Psoas muscle (tissue), 8 donors: ENCODE measurements around the gene ACACB. TPM values are rescaled to one million over a fixed set of nuclear protein-coding genes. Genes with fewer than 3 reads are reported as not detected.
A peak's percentile ranks its signal among the peaks of the same experiment; 100 is the strongest.

Experiments used
- ATAC-seq, 4 donors: fragments of 200-7000 bp; cut with Tn5 transposase; one replicate each; pipeline ENCODE4 v1.9.1; 2020; ENCODE audit warnings: moderate library complexity in 3 of 4, mild to moderate bottlenecking in 2 of 4
- DNase-seq, 2 donors: peaks; one replicate each; pipeline ENCODE4 v3.0.0-alpha.2; 2020
- H3K27ac ChIP-seq: fragments of 200-600 bp; one replicate; pipeline ENCODE4 v1.8.0; 2022
- H3K27me3 ChIP-seq, 3 donors: fragments of 200-600 bp in 1 of 3; one replicate each; pipeline versions ENCODE4 v1.6.1 to v1.8.0; 2013 to 2022; ENCODE audit warnings: low read length in 2 of 3, mild to moderate bottlenecking in 2 of 3, moderate library complexity in 1 of 3; ENCODE audit not compliant: insufficient read depth in 3 of 3
- H3K36me3 ChIP-seq, 2 donors: fragments of 200-600 bp in 1 of 2; one replicate each; pipeline versions ENCODE4 v1.6.1 to v1.8.0; 2013 to 2022; ENCODE audit warnings: low read depth in 1 of 2, mild to moderate bottlenecking in 1 of 2, moderate library complexity in 1 of 2; ENCODE audit not compliant: insufficient read depth in 1 of 2
- H3K4me1 ChIP-seq: fragments of 200-600 bp; one replicate; pipeline ENCODE4 v1.8.0; 2022
- H3K4me3 ChIP-seq: fragments of 200-600 bp; one replicate; pipeline ENCODE4 v1.8.0; 2022; ENCODE audit warnings: mild to moderate bottlenecking
- H3K9me3 ChIP-seq: fragments of 200-600 bp; one replicate; pipeline ENCODE4 v1.8.0; 2022
- WGBS, 3 donors: extraction: QIAGEN DNeasy Blood & Tissue Kit; methylation state at CpG; one replicate each; pipeline versions ENCODE4 v1.1.6 to v1.1.7; 2013; 5-methylcytosine and 5-hydroxymethylcytosine counted together
- intact Hi-C, 2 donors: fragments of 100-400 bp; cut with DNase I; formaldehyde crosslinking; loops; one replicate each; pipeline versions ENCODE4 v1.11.0 to v1.14.2; 2022
- polyA plus RNA-seq, 3 donors: library from polyadenylated mRNA; stranded (reverse); fragments of 200-250 nt; gene quantifications; one replicate each; pipeline ENCODE4 v1.2.3, GENCODE V29; 2013
- total RNA-seq, 4 donors: library from RNA; stranded (reverse); fragmentation: NEBNext Ultra II Directional in 2 of 4; extraction: Animal tissue kit (Norgen Biotek cat#: 25700) in 2 of 4; gene quantifications; one replicate each; pipeline versions ENCODE4 v1.2.1 to v1.2.4, GENCODE V29; 2021 to 2023
- TF ChIP-seq, protein P1 (sequence below): fragments of 200-600 bp; IDR thresholded peaks from one replicate; pipeline ENCODE4 v1.8.0; 2022; ENCODE audit warnings: antibody characterized with exemption
- donor health status: healthy with polysubstance abuse.
- donor health status: DM: no; HTN: no; CAD: no; lungs with moderate emphysema.
- donor health status: Bipolar disorder and iron deficiency.
- donor health status: healthy.
- donor health status: DM: yes; HTN: yes; CAD: no.
- donor health status: DM: no; HTN: no; CAD: no.
- donor health status: DM: no; HTN: no; CAD: no.
- donor health status: DM: yes; HTN: yes; CAD: no.

Gene ACACB
- total and polyA plus RNA-seq, 7 donors = 27.0 to 503 (median 246) TPM

DNA sequence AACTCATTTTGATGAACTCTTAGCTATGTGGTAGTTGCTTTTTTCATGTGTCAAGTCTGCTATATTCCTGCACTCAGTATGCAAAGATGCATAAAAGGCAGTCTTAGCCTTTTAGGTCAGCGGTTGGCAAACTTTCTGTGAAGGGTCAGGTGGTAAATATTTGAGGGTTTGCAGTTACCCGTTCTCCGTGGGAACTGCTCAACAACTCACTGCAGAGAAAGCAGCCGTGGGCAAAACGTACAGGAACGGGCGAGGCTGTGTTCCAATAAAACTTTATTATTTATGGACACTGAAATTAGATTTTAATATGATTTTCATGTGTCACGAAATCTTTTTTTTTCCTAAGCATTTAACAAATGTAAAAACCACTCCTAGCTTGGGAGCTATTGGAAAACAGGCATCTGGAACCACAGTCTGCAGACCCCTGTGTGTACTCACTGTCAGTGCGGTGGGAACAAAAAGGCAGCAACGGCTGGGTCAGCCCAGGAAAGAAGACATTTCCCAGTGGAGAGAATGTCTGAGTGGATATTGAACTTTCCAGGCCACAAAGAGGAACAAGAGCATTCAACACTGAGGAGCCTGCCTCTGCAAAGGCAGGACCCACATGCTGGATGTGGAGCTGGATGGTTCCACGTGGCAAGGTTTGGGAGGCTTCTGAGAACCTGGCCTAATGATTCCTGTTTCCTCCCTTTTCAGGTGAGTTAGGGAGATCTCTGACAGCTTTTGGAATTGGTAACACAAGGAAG, 3.5 kb upstream of the ACACB start:
- TF ChIP-seq, protein P1, sequence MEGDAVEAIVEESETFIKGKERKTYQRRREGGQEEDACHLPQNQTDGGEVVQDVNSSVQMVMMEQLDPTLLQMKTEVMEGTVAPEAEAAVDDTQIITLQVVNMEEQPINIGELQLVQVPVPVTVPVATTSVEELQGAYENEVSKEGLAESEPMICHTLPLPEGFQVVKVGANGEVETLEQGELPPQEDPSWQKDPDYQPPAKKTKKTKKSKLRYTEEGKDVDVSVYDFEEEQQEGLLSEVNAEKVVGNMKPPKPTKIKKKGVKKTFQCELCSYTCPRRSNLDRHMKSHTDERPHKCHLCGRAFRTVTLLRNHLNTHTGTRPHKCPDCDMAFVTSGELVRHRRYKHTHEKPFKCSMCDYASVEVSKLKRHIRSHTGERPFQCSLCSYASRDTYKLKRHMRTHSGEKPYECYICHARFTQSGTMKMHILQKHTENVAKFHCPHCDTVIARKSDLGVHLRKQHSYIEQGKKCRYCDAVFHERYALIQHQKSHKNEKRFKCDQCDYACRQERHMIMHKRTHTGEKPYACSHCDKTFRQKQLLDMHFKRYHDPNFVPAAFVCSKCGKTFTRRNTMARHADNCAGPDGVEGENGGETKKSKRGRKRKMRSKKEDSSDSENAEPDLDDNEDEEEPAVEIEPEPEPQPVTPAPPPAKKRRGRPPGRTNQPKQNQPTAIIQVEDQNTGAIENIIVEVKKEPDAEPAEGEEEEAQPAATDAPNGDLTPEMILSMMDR = no peak
- H3K36me3 ChIP-seq = peaks cover 0 to 15% of the 10 kb centered on the region in 2 donors
- DNase-seq (no peak), ATAC-seq (no peak)
- 70 to 80% (median 77%) methylated on average over 11 of the region's 11 CpGs for WGBS, 3 donors
- intact Hi-C loops = loop anchor here (5.0 kb wide), 3 partner anchors 44 to 274 kb away; no protein-coding TSS in a partner anchor
- peak overlapping the region; percentile 97 for H3K27ac ChIP-seq
- no peaks in the 10 kb centered on the region for H3K9me3 ChIP-seq
- H3K4me1 ChIP-seq = peaks cover 34% of the 10 kb centered on the region
- no peak overlapping the region for H3K4me3 ChIP-seq
- H3K27me3 ChIP-seq = no peaks in the 10 kb centered on the region

DNA sequence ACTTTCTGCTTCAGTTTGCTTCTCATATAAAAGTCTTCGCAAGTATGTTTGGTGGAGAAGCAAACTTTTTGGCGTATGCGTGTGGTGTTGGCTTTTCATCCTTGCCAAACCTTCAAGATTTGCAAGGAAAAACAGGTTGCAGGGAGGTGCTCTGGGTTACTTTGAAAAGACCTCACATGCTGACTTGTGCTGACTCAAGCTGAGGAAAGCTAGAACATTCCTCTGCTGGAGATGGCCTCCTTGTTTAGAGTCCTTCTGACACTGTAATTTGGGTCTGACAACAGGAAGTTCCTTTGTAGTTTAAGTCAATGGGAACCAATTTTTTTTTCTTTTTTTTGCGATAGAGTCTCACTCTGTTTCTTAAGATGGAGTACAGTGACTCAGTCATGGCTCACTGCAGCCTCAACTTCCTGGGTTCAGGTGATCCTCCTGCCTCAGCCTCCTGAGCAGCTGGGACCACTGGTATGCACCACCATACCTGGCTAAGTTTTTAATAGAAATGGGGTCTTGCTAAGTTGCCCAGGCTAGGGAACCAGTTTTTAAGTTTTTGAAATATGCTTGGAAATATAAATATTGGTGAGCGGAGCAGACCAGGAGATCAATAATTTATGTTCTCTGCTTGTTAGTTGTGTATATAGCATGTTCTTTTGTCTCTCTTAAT, 2.6 kb upstream of the ACACB start:
- Histone ChIP-seq H3K27ac (peak overlapping the region; percentile 97), H3K36me3 (peaks cover 0 to 6% of the 10 kb centered on the region in 2 donors), H3K4me3 (no peak overlapping the region), H3K9me3 (no peaks in the 10 kb centered on the region), H3K4me1 (peaks cover 34% of the 10 kb centered on the region), H3K27me3 (no peaks in the 10 kb centered on the region)
- no peak for ATAC-seq
- intact Hi-C loops = loop anchor here (5.0 kb wide), 3 partner anchors 44 to 274 kb away; no protein-coding TSS in a partner anchor
- 92 to 93% (median 93%) methylated on average over 5 of the region's 5 CpGs for WGBS, 3 donors
- no peak for DNase-seq
- TF ChIP-seq, protein P1 = no peak

DNA sequence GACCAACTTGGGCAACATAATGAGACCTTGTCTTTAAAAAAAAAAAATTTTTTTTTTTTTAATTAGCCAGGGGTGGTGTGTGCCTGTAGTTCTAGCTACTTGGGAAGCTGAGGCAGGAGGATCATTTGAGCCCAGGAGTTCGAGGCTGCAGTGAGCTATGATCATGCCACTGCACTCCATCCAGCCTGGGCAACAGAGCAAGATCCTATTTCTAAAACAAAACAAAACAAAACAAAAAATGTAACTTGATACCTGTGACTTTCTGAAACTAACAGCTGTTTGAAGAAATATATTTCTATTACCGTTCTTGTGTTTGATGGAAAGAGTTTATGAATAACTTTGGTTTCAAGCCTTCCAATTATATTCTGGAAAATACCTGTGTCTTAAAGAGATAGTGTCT, 1.7 kb upstream of the ACACB start:
- Histone ChIP-seq H3K9me3 (no peaks in the 10 kb centered on the region), H3K4me1 (peaks cover 36% of the 10 kb centered on the region), H3K4me3 (peak overlapping the region; percentile 69), H3K27ac (peak overlapping the region; percentile 97), H3K36me3 (no peaks in the 10 kb centered on the region), H3K27me3 (no peaks in the 10 kb centered on the region)
- no peak for ATAC-seq
- DNase-seq = no peak
- 24 to 30% (median 25%) methylated on average over 2 of the region's 2 CpGs for WGBS, 3 donors
- intact Hi-C loops = loop anchor here (5.0 kb wide), 3 partner anchors 43 to 273 kb away; no protein-coding TSS in a partner anchor
- TF ChIP-seq, protein P1 = no peak

DNA sequence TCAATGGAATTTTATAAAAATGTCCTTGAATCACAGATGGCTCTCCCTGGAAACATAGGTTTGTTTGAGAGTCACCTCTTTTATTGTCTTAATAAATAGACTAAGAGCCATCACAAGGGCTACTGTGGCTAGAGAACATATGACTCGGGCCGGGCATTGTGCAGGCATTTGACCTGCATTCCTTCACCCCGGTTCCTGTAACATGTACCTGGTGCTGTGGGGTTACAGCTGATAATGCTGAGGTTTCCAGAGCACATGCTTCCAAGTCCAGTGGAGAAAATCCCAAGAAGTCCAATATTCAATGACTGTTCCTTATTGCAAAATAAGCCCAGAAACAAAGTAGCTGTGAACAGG, 1.0 kb upstream of the ACACB start:
- ATAC-seq (peak; percentile 38 to 60 (median 46)), DNase-seq (peak in 1 of 2 donors; percentile 64)
- Histone ChIP-seq H3K9me3 (no peaks in the 10 kb centered on the region), H3K4me1 (peaks cover 43% of the 10 kb centered on the region), H3K4me3 (peak overlapping the region; percentile 69), H3K36me3 (no peaks in the 10 kb centered on the region), H3K27ac (peak overlapping the region; percentile 97), H3K27me3 (no peaks in the 10 kb centered on the region)
- 20 to 35% (median 26%) methylated on average over 3 of the region's 3 CpGs for WGBS, 3 donors
- TF ChIP-seq, protein P1 = no peak
- intact Hi-C loops = no loop called here
